ENCODE results near the gene RND1.

RND1 gene

DNA sequence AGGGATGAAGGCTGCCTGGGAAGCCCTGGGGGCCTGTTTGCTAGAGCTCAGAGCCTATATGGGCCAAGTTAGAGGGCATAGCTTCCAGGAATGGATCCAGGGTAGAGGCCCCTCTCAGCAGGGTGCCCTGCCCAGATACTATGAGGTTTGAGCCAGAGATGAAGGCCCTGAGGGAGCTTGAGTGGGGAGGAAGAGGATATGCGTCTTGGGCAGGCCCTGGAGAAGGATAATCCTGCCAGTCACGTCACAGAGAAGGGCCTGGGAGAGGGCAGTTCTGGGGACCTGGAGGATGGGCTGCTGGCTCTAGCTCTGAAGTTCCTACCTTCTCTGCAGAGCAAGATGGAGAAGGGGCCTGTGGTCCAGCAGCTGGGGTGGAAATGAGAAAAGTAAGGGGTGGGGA, 53.3 kb downstream of the RND1 start:
- H3K4me1 ChIP-seq (ENCODE audit: control insufficient read depth in 1 of 2, insufficient read depth in 2 of 2, low read length in 2 of 2): peaks cover 37 to 39% of the 10 kb centered on the region in 2 donors
- no peaks in the 10 kb centered on the region for H3K36me3 ChIP-seq (ENCODE audit: control insufficient read depth in 1 of 2, insufficient read depth in 2 of 2, low read length in 2 of 2)
- no peak overlapping the region for H3K4me3 ChIP-seq (ENCODE audit: low read depth in 1 of 2, low read length in 2 of 2)
- no peak overlapping the region for H3K9ac ChIP-seq (ENCODE audit: low read depth in 1 of 2, low read length in 2 of 2)
- H3K27me3 ChIP-seq (ENCODE audit: control insufficient read depth in 1 of 2, insufficient read depth in 2 of 2, low read length in 2 of 2): no peaks in the 10 kb centered on the region
- H3K9me3 ChIP-seq (ENCODE audit: control insufficient read depth in 1 of 2, low read length in 2 of 2): no peaks in the 10 kb centered on the region
- no peak overlapping the region for H3K27ac ChIP-seq (ENCODE audit: low read depth, low read length)

DNA sequence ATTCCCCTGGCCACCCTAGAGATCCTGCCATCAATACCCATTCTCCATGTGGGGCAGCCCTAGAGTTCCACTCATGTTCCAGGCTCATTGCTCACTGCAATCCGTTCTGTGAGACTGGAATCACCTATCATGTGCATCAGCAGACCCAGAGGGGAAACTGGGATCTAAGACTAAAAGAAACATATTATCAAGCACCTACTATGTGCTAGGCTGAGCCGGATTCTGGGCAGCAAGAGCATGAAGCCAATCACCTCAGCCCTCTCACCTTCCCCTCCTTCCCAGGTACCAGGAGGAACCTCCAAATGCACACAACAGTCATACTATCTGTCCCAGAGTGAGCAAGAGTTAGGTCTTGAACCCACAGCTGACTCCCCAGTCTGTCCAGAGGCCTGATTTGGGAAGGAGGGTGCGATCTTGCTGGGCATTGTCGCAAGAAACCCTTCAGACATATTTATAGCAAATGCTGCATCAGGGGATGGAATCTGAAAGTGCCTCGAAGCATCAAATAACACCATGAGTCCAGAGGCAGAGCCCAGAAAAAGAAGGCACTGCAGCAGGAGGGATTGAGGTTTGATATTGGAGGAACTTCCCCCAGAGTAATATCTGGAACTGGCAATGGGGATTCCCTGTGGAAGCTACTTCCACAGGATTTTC, 54.1 kb downstream of the RND1 start:
- no peaks in the 10 kb centered on the region for H3K36me3 ChIP-seq (ENCODE audit: control insufficient read depth in 1 of 2, insufficient read depth in 2 of 2, low read length in 2 of 2)
- H3K9me3 ChIP-seq (ENCODE audit: control insufficient read depth in 1 of 2, low read length in 2 of 2): no peaks in the 10 kb centered on the region
- no peak overlapping the region for H3K9ac ChIP-seq (ENCODE audit: low read depth in 1 of 2, low read length in 2 of 2)
- H3K4me1 ChIP-seq (ENCODE audit: control insufficient read depth in 1 of 2, insufficient read depth in 2 of 2, low read length in 2 of 2): peaks cover 34 to 35% of the 10 kb centered on the region in 2 donors
- peak overlapping the region; percentile 10 for H3K27ac ChIP-seq (ENCODE audit: low read depth, low read length)
- H3K27me3 ChIP-seq (ENCODE audit: control insufficient read depth in 1 of 2, insufficient read depth in 2 of 2, low read length in 2 of 2): no peaks in the 10 kb centered on the region
- peak overlapping the region in 1 of 2 donors; percentile 29 for H3K4me3 ChIP-seq (ENCODE audit: low read depth in 1 of 2, low read length in 2 of 2)

DNA sequence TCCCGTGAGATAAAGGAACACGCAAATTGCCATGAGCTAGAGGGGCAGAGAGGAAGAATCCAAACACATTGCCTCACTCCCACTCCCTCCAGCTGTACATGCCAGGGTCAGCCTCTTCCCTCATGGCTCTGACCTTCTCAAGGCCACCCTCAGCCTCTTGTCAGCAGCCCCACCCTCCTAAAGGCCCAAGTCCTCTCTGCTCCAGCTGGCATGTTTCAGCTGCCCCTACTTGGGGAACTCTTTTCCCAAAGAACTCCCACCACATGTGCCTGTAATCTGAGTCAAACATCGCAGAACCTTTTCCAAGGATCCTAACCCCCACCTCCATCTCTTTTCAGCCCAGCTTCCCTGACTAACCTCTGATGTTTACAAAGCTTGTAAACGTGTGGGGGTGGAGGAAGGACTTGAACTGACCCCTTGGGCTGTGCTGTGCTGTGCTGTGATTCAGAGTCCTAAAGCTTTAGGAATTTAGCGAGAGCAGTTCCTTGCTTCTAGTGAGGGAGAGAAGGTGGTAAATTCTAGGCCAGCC, 54.7 kb downstream of the RND1 start:
- Histone ChIP-seq H3K9ac (ENCODE audit: low read depth in 1 of 2, low read length in 2 of 2) (no peak overlapping the region), H3K36me3 (ENCODE audit: control insufficient read depth in 1 of 2, insufficient read depth in 2 of 2, low read length in 2 of 2) (no peaks in the 10 kb centered on the region), H3K4me1 (ENCODE audit: control insufficient read depth in 1 of 2, insufficient read depth in 2 of 2, low read length in 2 of 2) (peaks cover 28 to 29% of the 10 kb centered on the region in 2 donors), H3K4me3 (ENCODE audit: low read depth in 1 of 2, low read length in 2 of 2) (no peak overlapping the region), H3K27ac (ENCODE audit: low read depth, low read length) (peak overlapping the region; percentile 15), H3K9me3 (ENCODE audit: control insufficient read depth in 1 of 2, low read length in 2 of 2) (no peaks in the 10 kb centered on the region), H3K27me3 (ENCODE audit: control insufficient read depth in 1 of 2, insufficient read depth in 2 of 2, low read length in 2 of 2) (no peaks in the 10 kb centered on the region)

DNA sequence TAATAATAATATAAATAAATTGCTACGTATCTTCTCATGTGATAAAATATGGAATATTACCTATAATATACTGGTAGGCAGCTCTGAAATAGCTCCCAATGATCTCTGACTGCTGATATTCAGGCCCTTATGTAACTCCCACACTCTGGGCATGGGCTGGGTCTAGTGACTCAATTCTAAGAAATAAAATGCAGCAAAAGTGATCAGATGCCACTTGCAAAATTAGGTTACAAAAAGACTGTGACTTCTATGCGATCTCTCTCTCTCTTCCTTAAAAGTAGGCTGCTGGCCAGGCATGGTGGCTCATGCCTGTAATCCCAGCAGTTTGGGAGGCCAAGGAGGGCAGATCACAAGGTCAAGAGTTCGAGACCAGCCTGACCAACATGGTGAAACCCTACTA, 57.7 kb downstream of the RND1 start:
- Histone ChIP-seq H3K27me3 (ENCODE audit: control insufficient read depth in 1 of 2, insufficient read depth in 2 of 2, low read length in 2 of 2) (no peaks in the 10 kb centered on the region), H3K36me3 (ENCODE audit: control insufficient read depth in 1 of 2, insufficient read depth in 2 of 2, low read length in 2 of 2) (no peaks in the 10 kb centered on the region), H3K4me1 (ENCODE audit: control insufficient read depth in 1 of 2, insufficient read depth in 2 of 2, low read length in 2 of 2) (peaks cover 18 to 19% of the 10 kb centered on the region in 2 donors), H3K9me3 (ENCODE audit: control insufficient read depth in 1 of 2, low read length in 2 of 2) (no peaks in the 10 kb centered on the region), H3K9ac (ENCODE audit: low read depth in 1 of 2, low read length in 2 of 2) (no peak overlapping the region), H3K4me3 (ENCODE audit: low read depth in 1 of 2, low read length in 2 of 2) (no peak overlapping the region), H3K27ac (ENCODE audit: low read depth, low read length) (no peak overlapping the region)
